NCI-H1417 treated with DMSO at 0.1 percent for 48 hours (cell line): Measurements from ENCODE around the gene UBXN10.

Experiments used
- DNase-seq: peaks from one replicate; lab custom pipeline; 2025; lab: John Stamatoyannopoulos, UW

UBXN10 gene

DNA sequence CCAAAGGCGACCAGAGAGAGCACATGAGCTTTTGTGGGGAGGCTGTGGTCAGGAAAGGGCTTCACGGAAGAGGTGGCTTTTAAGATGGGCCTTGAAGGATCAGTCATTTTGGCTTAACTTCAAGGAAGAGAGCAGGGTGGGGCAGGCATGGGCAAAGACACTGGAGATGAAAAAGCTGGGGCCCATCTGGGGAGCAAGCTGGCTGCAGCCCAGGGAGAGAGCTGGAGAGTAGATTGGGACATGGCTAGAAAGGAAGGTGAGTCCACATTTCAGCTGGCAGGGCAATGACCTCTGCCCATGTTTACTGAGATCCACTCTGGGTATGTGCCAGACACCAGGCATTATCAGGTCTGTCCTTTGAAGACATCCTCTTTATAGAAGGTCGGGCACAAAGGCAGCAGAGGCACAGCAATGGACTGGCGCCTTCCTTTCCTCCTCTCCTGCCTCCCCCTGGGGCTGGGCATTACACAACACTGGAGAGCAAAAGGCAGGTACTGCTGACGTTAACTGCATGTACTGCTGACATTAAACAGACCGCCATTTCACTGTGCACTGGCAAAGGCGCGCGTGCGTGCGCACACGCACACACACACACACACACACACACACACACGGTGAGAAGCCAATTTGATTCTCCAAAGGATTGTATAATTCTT is 2.2 kb upstream of the UBXN10 start:
- DNase-seq = no peak

GRCh38 chr1:20184481-20184900 is 1.4 kb upstream of the UBXN10 start:
- no peak for DNase-seq

DNA sequence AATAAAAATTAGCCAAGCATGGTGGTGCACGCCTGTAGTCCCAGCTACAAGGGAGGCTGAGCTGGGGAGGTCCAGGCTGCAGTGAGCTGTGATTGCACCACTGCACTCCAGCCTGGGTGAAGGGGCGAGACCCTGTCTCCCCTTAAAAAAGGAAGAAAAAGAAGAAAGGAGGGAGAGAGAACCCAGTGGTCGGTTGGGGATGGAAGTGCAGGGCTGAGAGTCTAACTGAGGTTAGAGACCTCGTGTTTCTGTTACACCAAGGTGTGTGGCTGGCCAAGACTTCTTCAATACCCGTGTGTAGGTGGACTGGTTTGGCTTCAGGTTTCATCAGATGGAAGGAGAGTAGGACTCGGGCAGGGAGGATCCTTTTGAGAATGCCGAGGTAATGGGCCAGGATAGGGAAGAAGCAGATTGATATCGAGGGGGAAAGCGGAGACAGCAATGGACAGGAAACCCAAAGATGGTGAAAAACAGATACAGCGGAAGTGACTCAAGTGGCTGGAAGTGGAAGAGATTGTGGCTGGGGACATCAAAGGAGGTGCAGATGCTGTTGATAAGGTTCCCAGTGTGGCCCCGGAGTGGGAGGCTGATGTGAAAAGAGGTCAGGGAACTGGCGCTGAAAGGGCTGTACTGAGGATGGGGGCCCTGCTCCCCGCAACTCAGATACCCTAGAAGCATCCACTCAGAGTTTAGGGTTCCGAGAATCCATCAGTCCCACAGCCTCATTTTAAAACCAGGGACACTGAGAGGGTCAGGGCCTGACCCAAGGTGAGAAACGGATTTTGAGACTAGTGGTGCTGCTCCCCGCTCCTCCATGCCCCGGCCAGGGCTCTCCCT is 681 bp upstream of the UBXN10 start:
- no peak for DNase-seq

- DNase-seq = no peak
These were observed 1.4 kb downstream of the UBXN10 start for GRCh38 chr1:20187103-20187812.

- no peak for DNase-seq
These were observed 2.0 kb downstream of the UBXN10 start for GRCh38 chr1:20187813-20188454.

DNA sequence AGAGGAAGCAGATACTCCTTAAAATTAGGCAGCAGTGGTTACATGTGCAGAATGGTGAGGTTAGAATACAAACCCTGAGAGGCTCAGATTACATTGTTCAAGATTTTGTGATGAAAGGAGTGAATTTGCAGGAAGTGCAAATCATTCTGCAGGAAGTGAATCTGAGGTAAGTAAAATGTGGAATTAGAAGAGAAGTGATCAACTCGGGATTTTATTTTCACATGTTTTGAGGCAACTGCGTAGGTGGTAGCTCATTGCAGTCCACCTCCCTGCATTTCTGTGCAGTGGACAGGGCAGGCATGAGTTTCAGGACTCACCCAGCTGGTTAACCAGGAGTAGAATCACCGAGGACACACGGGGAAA is 2.5 kb downstream of the UBXN10 start:
- no peak for DNase-seq

GRCh38 chr1:20189664-20190063 is 3.8 kb downstream of the UBXN10 start:
- no peak for DNase-seq

DNA sequence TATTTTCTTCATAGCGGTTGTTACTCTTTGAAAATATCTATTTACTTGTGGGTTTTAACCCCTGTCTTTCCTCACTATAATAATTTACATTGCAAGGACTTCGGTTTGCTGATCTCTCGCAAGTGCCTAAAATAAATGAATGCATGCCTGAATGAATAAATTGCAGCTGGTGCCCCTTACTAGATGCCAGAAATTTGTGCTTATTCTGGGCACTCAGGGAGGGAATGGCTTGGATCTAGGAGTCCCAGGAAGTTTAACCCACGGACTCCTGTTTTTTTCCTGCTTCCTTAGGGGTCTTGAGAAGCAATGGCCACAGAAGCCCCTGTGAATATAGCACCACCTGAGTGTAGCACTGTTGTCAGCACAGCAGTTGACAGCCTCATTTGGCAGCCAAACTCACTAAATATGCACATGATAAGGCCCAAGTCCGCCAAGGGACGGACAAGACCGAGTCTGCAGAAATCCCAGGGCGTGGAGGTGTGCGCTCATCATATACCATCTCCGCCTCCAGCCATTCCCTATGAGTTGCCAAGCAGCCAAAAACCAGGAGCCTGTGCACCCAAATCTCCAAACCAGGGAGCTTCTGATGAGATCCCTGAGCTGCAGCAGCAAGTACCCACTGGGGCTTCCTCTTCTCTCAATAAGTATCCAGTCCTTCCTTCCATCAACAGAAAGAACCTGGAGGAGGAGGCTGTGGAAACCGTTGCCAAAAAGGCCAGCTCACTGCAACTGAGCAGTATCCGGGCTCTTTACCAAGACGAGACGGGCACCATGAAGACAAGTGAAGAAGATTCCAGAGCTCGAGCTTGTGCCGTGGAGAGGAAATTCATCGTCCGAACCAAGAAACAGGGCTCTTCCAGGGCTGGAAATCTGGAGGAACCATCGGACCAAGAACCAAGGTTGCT is 4.6 kb downstream of the UBXN10 start:
- no peak for DNase-seq

- DNase-seq = no peak
These were observed 5.5 kb downstream of the UBXN10 start for GRCh38 chr1:20191266-20191825.

- DNase-seq = no peak
These were observed 6.5 kb downstream of the UBXN10 start for GRCh38 chr1:20192364-20192763.

GRCh38 chr1:20192871-20193411 is 7.0 kb downstream of the UBXN10 start:
- DNase-seq = no peak

- no peak for DNase-seq
These were observed 8.3 kb downstream of the UBXN10 start for GRCh38 chr1:20194224-20194623.

DNA sequence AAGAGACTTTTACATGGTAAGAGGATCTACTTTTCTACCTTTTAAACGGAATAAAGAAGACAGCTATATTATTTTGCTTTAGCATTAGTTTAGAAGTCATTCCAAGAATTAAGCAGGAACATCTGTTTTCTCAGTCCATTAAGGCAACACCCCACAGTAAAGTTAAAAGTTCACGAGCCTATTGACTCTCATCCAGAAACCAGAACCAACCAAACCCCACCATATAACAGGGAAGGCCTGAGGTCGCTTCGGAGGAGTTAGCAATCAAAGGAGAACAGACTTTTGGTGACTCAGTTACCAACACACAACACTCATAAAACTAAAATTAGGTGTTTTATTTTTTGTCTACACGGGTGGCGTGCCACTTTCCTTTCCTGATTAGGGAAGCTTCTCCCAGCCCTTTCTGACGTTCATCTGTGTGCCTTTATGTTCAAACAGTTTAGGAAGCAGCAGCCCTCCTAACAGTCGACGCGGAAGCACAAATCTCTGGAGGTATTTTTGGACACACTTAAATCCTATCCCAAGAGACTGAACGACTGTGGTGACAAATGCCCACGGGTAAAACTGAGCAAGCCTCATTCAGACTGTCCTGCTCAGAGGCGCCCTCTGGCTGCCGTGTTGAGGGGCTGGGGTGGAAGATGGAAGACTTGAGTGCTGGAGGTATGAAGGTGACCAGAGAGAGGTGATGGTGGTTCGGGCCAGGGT is 9.0 kb downstream of the UBXN10 start:
- DNase-seq = no peak

DNA sequence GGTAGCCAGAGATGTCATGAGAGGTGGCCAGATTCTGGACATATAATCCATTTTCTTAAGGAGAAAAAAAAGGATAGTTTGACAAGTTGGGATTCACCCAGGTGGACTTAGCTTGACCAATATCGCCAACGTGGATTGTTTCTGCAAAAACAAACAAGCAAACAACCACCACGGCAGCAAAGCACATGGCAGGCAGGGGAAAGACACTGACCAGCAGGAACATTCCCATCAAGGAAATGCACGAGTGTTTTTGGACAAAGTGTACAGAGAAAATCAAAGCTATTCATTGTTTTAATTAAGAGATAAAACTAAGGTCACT is 9.5 kb downstream of the UBXN10 start:
- no peak for DNase-seq

DNA sequence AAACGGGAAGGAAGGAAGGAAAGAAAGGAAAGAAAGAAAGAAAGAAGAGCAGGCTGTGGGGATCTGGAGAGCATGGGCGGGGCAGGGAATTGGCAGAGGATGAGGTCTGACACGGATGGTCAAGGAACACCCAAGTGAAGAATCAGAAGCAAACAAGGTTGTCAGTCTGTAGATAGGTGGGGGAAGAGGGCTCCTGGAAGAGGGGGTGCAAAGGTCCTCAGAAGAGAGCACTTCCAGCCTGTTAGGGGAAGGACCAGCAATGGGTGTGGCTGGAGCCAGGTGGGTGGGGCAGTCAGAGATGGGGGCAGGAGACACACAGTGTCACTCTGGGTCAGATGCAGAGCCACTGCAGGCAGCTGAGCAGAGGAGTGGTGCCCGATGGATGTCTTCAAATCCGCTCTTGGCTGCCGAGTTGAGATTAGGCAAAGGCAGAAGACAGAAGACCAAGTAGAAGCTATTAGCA is 11.5 kb downstream of the UBXN10 start:
- DNase-seq = no peak

DNA sequence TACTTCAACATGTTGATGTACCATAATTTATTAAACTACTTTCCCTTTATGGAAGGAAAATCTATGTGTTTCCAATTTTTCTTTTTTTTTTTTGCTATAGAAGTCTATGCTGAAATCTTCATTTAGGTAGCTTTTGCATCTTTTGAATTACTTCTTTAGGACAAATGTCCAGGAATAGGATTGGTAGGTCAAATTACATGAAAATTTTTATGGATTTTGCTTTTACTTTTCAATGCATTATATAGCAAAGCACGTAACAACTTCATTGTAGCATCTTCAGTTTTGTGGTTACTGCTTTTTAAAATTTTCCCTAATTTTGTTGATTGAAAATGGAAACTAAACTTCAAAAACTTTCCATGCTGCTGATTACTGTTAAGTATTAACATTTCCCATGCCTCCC is 12.4 kb downstream of the UBXN10 start:
- DNase-seq = no peak

DNA sequence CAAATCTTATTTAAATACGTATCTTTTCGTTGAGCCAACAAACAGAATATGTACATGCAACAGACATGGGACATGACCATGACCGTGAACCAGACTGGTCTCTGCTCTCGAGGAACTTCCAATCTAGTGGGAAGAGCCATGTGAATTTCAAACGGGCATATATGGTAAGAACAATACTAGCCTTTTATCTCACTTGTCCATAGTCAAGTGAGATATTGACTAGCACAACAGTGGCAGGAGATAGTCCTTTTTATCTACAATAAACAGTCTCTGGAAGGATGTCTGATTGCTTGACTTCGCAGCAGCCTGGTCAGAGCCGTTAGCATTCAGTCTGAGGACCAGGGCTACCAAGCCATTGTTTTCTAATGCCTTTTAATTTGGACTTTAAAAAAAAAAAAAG is 13.0 kb downstream of the UBXN10 start:
- DNase-seq = no peak

- DNase-seq = no peak
These were observed 13.5 kb downstream of the UBXN10 start for GRCh38 chr1:20199403-20199802.

GRCh38 chr1:20199840-20200239 is 13.9 kb downstream of the UBXN10 start:
- DNase-seq = no peak

DNA sequence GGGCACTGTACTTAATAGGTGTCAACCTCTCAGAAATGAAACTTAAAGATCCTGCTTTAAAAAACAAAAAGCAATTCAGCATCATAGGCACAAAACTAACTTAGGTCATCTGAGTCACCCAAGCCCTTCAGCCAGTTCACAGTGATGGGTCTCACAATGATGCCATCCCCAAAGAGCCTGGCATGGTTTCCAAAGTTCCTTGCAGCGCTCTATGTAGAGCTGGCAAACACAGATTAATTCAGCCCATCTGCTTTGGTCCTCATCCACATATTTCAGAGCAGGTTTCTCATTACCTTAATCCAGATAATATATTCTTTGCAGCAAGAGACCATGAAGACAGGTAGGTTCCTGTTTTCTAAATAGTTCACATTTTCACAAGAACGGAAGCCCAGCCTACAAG is 15.1 kb downstream of the UBXN10 start:
- DNase-seq = no peak
